LNCaP clone FGC (cell line): ENCODE measurements around the gene LRRC9.
A peak's percentile ranks its signal among the peaks of the same experiment; 100 is the strongest.
"Not testable (repeated sequence)": the region's sequence is repeated elsewhere in the genome, so short reads cannot be mapped to it uniquely, and the experiment has no call there.

Experiments
- DNase-seq: peaks from one replicate; pipeline ENCODE4 v3.0.0-alpha.2; 2011; ENCODE audit warnings: low read depth
- H3K4me3 ChIP-seq: 2 replicates; pipeline ENCODE4 v1.5.1; 2011; ENCODE audit warnings: mild to moderate bottlenecking, low read depth, low read length, control low read depth
- CTCF ChIP-seq: IDR thresholded peaks from 2 replicates; pipeline ENCODE4 v1.5.1; 2012; ENCODE audit warnings: mild to moderate bottlenecking; ENCODE audit not compliant: control insufficient read depth, insufficient read depth; ENCODE audit errors: extremely low read depth

Gene LRRC9

GRCh38 chr14:59944909-59945308 is 25.0 kb downstream of the LRRC9 start:
- TF ChIP-seq CTCF = peak; percentile 23; the same call in 1 of the 2 replicates
- H3K4me3 ChIP-seq = no peak overlapping the region
- DNase-seq = no peak

GRCh38 chr14:59952141-59952540 is 32.2 kb downstream of the LRRC9 start:
- not testable (repeated sequence) for H3K4me3 ChIP-seq, DNase-seq

DNA sequence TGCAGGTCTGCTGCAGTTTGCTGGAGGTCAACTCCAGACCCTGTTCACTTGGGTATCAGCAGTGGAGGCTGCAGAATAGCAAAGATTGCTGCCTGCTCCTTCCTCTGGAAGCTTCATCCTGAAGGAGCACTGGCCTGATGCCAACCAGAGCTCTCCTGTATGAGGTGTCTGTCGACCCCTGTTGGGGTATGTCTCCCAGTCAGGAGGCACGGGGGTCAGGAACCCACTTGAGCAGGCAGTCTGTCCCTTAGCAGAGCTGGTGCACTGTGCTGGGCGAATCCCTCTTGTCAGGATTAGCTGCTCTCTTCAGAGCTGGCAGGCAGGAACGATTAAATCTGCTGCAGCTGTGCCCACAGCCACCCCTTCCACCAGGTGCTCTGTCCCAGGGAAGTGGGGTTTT is 37.9 kb downstream of the LRRC9 start:
- not testable (repeated sequence) for DNase-seq, H3K4me3 ChIP-seq

DNA sequence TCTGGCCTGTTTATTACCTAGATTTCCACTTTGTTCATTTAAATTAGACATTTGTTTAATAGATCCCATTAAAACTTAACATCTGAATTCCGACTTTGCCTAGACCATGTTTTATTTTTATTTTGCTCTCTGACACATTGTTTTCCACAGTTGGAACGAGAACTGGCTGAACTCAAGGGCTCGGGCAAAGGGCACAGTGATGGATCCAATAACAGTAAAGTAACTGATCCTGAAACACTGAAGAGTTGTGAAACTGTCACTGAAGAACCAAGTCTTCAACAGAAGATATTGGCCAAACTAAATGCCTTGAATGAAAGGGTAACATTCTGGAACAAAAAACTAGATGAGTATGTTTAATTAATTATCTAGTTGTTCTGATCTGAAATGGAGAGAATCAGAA is 39.7 kb downstream of the LRRC9 start:
- H3K4me3 ChIP-seq = no peak overlapping the region
- no peak for DNase-seq
- TF ChIP-seq CTCF = no peak

DNA sequence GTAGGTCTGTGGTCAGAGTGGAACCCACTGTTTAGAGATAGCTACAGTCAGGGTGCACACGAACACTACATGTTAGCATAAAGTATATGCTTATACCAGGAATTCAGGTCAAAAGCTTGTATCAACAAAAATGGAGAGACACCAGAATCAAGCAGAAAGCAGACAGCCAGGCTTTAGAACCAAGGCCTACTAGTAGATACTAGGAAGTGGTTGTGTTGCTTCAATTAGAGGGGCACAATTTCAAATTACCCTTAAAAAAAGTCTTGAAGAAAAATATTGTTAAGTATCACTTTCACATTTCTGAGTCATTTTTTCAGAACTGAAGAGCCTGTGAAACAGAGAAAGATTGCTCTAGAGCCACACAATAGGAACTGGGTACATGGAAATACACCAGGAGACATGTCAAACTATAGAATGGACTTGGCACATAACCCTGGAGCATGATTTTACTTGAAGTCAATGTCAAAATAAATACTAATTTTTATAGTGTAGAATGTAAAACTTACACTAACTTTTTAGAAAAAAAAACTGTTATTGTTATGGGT is 41.6 kb downstream of the LRRC9 start:
- no peak for TF ChIP-seq CTCF
- DNase-seq = no peak
- H3K4me3 ChIP-seq = no peak overlapping the region

DNA sequence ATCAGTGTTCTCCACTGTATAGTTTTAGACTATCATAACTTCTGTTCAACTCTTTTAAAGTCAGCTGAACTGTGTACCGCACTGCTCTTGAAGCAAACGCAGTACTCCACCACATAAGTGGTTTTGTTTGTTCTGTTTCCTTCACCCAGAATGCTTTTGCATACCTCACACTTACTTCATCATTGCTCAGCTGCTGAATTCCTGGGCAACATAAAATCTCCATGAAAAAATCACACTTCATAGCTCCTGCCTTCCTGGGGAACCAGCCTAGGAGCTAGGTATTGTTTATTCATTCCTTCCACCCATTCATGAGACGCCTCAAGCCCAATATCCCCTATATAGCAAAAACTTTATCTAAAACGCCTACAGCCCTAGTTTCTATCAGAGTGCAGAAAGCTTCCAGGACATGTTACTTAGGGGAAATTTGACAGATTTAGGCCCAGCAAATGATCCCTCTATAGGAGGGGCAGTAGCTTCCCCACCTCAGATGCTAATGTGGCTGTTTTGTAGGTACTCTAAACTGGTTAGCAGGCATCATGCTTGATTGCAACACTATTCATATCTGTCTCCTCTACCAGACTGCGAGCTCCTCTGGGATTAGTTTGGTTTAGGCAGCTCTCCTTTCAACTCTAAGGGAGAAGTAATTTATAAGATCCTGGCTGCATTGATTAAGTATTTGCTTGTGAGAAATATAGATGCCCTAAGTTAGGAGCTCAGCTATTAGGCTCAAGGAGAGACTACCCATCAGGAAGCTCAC is 44.5 kb downstream of the LRRC9 start:
- DNase-seq = no peak
- TF ChIP-seq CTCF = no peak
- H3K4me3 ChIP-seq = no peak overlapping the region

DNA sequence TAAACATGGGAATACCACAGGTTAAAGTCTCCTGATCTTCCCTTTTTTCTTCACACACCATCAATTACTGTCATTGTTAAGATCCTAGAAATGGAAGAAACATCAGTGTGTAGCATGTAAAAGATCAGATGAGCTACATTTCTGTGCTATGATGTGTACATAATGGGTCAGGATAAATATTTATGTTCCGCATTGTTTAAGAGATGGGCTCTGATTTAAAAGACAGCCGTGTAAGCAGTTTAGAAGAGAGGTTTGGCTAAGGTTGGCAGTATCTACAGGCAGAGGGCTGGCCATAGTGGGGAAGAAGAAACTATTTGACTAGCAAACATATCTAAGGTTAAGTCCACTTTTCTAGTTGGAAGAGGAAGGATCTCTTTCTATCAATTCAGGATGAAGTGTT is 49.4 kb downstream of the LRRC9 start:
- TF ChIP-seq CTCF = no peak
- DNase-seq = peak; percentile 99
- H3K4me3 ChIP-seq = no peak overlapping the region

DNA sequence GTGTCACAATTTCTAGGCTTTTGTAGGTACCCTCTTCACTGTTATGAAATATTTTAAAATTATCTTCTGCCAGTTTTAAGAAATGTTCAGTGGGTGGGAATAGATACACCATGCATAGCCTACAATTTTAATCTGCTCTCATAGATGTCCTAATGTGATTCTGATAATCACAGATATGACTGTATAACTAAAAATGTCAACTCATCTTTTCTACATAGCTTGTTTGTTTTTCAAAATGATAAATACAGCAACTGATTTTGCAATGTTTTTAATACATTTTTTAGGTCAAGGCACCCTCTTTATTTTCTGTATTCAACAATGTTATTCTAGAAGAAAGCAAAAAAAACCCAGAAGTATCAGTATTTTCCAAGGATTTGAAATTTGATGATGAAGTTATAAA is 61.6 kb downstream of the LRRC9 start:
- TF ChIP-seq CTCF = no peak
- H3K4me3 ChIP-seq = no peak overlapping the region
- no peak for DNase-seq
